ENCODE data around the gene LIX1L. TPM values are rescaled to one million over a fixed set of nuclear protein-coding genes. Genes with fewer than 3 reads are reported as not detected.

LIX1L gene
- total RNA-seq, 1 donor from 2014 or later = 37.5 TPM

DNA sequence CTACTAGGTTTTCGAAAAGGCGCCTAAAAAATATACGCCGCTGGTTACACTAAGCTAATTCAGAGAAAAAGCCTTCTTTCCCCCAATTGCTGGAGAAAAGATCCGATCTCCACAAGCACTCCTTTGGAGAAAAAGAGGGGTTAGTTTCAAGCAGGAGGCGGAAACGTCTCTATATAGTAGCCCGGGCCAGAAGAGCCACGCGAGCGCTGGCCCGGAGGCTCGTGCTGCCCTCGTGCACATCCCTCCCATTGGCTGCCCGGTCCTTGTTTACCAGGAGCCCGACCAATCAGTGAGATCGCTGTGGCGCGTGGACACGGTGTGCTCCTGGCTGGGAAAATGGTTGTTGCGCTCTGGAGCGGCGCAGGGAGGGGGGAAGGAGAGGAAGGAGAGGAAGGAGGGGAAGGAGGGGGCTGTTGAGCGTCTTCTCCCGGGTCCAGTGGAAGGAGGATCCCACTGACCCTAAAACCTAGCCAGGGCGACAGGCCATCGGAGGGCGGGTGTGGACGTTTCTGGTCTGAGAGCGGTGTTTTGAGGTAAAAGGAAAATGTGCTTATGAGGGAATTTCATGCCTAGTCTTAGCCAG lies 38.7 kb upstream of the LIX1L start, which contains the start of gene TXNIP:
Gene TXNIP, minus strand, starts transcription at position 147 of the 583 bp plus-strand sequence. CDS start 313 bp downstream, outside the sequence.
- Mint-ChIP-seq H3K9me3 (no peaks in the 10 kb centered on the region), H3K36me3 (ENCODE audit: low read depth) (peaks cover 28% of the 10 kb centered on the region), H3K27ac (ENCODE audit: unreplicated experiment) (peak within 1 kb of the TSS; percentile 96), H3K4me3 (peak within 1 kb of the TSS; percentile 96), H3K27me3 (ENCODE audit: low read depth) (no peaks in the 10 kb centered on the region), H3K4me1 (peaks cover 52% of the 10 kb centered on the region)
- TF ChIP-seq, protein P1, sequence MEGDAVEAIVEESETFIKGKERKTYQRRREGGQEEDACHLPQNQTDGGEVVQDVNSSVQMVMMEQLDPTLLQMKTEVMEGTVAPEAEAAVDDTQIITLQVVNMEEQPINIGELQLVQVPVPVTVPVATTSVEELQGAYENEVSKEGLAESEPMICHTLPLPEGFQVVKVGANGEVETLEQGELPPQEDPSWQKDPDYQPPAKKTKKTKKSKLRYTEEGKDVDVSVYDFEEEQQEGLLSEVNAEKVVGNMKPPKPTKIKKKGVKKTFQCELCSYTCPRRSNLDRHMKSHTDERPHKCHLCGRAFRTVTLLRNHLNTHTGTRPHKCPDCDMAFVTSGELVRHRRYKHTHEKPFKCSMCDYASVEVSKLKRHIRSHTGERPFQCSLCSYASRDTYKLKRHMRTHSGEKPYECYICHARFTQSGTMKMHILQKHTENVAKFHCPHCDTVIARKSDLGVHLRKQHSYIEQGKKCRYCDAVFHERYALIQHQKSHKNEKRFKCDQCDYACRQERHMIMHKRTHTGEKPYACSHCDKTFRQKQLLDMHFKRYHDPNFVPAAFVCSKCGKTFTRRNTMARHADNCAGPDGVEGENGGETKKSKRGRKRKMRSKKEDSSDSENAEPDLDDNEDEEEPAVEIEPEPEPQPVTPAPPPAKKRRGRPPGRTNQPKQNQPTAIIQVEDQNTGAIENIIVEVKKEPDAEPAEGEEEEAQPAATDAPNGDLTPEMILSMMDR (conservative IDR thresholded peaks at IDR 0.05) = no peak
- DNase-seq (ENCODE audit: low read depth, low spot score) = peak; percentile 86

DNA sequence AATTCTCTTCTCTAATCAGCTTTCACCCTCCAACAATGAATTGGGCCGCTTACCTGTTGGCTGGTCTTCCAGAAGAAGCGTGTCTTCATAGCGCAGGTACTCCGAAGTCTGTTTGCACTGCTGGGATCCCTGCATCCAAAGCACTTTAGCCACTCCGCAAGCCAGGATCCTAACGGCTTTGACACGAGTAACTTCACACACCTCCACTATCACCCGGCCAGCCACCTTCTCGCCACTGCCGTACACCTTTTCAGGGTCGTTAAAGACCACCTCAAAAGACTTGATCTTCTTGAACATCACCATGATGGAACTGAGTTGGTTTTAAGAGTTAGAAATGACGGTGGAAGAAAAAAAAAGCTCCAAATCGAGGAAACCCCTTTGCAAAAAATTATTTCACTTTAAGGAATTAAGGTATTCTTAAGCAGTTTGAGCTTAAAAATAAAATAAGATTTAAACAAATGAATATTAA lies 38.2 kb upstream of the LIX1L start:
- no peak for DNase-seq (ENCODE audit: low read depth, low spot score)
- Mint-ChIP-seq H3K4me1 (peaks cover 52% of the 10 kb centered on the region), H3K4me3 (peak overlapping the region; percentile 96), H3K27ac (ENCODE audit: unreplicated experiment) (peak overlapping the region; percentile 69), H3K9me3 (no peaks in the 10 kb centered on the region), H3K36me3 (ENCODE audit: low read depth) (peaks cover 29% of the 10 kb centered on the region), H3K27me3 (ENCODE audit: low read depth) (no peaks in the 10 kb centered on the region)
- TF ChIP-seq, protein P1 (conservative IDR thresholded peaks at IDR 0.05) = no peak

DNA sequence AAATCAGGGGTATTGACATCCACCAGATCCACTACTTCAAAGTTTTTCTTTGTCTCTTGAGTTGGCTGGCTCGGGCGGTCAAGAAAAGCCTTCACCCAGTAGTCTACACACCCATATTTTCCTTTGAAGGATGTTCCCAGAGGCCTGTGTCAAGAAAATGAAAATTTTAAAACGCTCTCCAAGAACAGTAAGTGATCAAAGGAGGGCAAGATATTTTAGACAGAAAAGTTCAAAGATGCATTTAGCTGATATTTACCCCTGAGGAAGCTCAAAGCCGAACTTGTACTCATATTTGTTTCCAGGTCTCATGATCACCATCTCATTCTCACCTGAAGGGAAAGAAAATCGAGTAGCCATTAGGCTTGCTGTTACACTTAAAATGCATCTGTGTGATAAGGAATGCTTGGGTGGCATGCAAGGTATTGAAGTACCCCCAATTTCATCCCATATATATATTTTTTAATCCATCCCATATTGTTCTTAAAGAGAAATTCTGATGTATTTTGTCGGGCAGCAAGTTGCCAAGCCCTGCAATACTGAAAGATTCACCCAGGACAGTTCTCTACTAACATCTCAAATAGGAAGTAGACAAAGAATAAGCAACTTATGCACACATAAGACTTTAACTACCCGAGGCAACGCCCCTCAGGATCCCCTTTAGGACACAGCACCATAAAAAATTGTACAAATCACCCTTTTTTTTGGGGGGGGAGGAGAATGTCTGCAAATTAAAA lies 37.5 kb upstream of the LIX1L start:
- Mint-ChIP-seq H3K27ac (ENCODE audit: unreplicated experiment) (peak overlapping the region; percentile 74), H3K4me1 (peaks cover 52% of the 10 kb centered on the region), H3K4me3 (peak overlapping the region; percentile 96), H3K27me3 (ENCODE audit: low read depth) (no peaks in the 10 kb centered on the region), H3K9me3 (no peaks in the 10 kb centered on the region), H3K36me3 (ENCODE audit: low read depth) (peaks cover 29% of the 10 kb centered on the region)
- TF ChIP-seq, protein P1 (conservative IDR thresholded peaks at IDR 0.05) = no peak
- DNase-seq (ENCODE audit: low read depth, low spot score) = no peak

DNA sequence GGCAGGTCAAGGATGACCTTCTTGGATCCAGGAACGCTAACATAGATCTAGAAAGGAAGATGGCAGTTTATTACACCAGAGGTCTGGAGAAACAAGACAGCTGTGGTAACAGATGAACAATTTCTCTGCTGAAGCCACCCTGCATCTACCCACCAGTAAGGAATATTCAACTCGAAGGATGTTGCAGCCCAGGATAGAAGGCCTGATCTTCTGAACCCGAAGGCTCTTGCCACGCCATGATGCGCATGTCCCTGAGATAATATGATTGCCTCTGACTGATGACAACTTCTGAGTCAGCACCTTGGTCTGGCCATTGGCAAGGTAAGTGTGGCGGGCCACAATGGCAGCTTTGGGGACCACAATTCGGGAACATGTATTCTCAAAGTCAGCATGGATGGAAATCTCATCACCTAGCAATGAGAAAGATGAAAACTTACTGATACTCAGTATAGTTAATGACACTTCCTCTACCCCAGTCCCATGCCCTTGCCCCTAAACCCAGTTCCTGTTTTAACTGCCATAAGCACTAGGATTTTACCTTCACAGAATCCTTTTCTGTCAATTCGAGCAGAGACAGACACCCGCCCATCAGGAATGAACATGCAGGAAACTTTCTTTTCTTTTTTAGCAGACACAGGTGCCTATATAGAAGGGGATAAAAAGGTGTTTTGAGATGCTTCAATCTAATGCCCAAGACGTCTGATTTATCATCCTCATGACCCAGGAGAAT lies 36.7 kb upstream of the LIX1L start:
- Mint-ChIP-seq H3K27me3 (ENCODE audit: low read depth) (no peaks in the 10 kb centered on the region), H3K4me1 (peaks cover 52% of the 10 kb centered on the region)
- TF ChIP-seq, protein P1 (conservative IDR thresholded peaks at IDR 0.05) = no peak

DNA sequence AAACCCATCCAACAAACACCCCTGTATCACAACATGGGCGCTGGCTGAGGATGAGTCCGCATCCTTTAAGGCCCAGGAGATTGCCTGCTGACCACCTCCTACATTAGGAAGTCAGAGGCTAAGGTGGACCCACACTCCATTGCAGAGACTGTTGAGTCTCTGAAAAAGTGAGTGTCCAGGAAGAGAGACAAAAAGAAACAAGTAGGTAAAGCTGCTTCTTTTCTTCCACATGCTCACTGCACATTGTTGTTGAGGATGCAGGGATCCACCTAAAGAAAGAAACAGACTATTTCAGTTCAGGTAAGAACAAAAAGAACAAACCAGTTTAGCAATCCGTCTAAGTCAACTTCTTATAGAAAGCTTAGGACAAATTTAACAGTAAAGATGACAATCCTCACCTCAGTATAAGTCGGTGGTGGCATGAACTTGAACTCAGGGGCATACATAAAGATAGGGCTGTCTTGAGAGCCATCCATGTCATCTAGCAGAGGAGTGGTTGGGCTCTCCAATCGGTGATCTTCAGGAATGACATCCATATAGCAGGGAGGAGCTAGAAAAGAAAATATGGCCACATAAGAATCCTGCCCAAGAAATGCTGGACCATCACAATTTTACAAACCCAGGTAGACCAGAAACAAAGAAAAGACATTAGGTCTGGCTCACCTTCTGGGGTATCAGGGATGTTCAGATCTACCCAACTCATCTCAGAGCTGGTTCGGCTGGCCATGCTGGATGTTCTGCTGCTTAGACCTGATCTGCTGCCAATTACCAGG lies 36.0 kb upstream of the LIX1L start:
- H3K27ac Mint-ChIP-seq (ENCODE audit: unreplicated experiment) = no peak overlapping the region
- TF ChIP-seq, protein P1 (conservative IDR thresholded peaks at IDR 0.05) = no peak
- H3K27me3 Mint-ChIP-seq (ENCODE audit: low read depth) = no peaks in the 10 kb centered on the region
- no peaks in the 10 kb centered on the region for H3K9me3 Mint-ChIP-seq
- H3K4me3 Mint-ChIP-seq = peak overlapping the region; percentile 96
- H3K4me1 Mint-ChIP-seq = peaks cover 52% of the 10 kb centered on the region
- peaks cover 29% of the 10 kb centered on the region for H3K36me3 Mint-ChIP-seq (ENCODE audit: low read depth)
- DNase-seq (ENCODE audit: low read depth, low spot score) = no peak

More for the DNA sequence above, 36.7 kb upstream of the LIX1L start:
- Mint-ChIP-seq H3K27ac (ENCODE audit: unreplicated experiment) (no peak overlapping the region), H3K4me3 (peak overlapping the region; percentile 96), H3K36me3 (ENCODE audit: low read depth) (peaks cover 29% of the 10 kb centered on the region), H3K9me3 (no peaks in the 10 kb centered on the region)
- DNase-seq (ENCODE audit: low read depth, low spot score) = no peak
